ENCODE data around the gene UBE4B.
A peak's percentile ranks its signal among the peaks of the same experiment; 100 is the strongest.

The UBE4B gene

DNA sequence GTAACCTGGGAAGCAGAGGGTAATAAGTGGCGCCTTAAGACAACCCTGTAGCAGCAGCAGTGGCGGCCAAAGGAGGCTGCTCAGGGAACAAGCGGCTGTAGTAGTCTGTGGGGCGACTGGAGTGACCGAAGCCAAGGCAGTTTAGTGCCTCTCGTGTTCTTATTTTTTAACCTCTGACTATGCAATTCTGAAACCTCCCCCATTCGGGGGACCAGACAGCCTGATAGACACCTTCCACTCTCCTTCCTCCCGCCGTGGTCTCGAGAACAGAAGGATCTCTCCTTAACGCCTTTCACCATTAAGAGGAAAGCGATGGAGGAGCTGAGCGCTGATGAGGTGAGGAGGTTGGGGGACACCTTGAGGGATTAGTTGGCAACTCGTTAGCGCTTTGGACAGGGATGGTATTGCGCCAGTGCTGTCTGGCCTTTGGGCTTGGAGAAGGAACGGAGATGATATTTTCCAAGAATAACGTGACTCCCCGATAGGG lies 644 bp downstream of the UBE4B start:
- DNase-seq (ENCODE audit: low read depth in 1 of 2, low spot score in 1 of 2): peak in 1 of 2 donors; percentile 4

DNA sequence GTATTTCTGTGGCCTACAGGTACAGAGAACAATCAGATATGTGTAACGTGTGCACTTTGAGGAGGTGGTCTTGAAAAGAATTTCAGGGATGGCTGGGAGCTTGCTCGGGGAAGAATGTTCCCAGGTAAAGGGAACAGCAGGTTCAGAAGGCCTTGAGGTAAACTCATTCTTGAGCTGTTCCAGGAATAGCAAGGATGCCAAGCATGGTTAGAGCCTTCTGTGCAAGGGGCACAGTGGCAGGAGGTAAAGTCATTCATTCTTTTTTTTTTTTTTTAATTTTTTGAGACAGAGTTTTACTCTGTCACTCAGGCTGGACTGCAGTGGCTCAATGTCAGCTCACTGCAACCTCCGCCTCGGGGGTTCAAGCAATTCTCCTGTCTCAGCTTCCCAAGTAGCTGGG lies 10.0 kb downstream of the UBE4B start:
- no peak for DNase-seq (ENCODE audit: low read depth in 1 of 2, low spot score in 1 of 2)

DNA sequence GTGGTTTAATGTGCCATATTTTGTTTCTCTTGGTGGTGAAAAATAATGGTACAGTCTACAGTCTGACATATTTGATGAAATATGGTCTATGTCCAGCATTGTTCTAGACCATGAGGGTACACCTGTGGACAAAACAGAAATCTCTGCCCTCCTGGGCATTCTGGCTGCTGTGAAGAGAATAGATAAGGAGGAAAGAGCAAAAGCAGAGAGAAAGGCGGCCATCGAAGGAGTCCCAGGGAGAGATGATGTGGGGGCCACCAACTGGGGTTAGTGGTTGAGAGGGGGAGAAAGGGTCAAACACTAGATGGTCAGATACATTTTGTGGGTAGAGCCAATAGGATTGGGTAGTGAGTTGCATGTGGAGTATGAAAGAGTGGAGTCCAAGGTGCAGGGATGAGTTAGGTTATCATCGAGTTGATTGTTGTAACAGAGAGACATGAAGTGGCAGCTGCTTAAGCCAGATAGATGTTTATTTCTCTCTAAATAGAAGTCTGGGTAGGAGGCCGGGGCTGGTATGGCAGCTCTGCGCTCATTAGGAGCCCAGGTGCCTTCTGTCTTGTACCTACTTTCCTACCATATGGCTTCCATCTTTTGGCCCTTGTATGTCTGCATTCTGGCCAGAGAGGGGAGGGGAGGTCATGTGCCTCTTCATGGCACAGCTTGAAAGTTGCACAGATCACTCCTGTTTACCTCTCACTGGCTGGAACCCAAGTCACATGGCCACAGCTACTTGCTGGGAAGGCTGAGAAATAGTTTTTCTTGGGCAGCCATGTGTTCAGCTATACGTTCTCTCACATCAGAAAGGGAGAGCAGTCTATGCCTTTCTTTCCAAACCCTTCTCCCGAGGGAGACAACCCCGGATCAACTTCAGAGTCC lies 13.0 kb downstream of the UBE4B start:
- DNase-seq (ENCODE audit: low read depth in 1 of 2, low spot score in 1 of 2): no peak

DNA sequence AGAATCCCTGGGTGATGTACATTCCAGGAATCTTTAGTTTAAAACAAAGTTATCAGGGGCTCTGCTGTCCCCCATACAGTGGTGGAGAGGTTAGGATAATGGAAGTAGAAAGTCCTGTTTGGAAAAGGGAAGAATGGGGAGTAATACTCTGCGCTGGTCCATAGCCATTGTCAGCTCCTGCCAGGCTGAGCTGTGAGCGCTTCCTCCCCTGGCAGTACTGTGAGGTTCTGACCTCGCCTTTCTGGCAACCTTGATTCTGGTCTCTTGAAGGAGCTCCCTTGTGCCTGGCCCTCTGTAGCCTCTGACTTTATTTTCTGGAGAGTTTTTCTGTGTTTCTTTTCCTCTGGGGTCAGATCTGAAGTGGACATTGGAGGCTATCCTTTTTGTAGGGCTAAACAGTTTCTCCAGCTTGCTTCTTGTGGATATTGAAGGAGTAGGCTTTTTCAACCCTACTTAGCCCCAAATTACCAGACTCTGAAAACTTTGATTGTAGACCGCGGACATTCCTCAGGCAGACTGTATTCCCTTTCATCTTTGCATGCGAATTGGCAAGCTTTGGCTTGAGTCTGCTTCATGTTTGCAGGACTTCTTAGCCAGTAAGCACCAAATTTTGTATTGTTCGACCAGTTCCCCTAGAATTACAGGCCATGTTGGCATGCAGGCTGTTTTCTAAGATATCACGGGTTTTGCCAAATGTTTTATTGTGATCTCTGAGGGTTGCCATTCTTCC lies 13.8 kb downstream of the UBE4B start:
- no peak for DNase-seq (ENCODE audit: low read depth in 1 of 2, low spot score in 1 of 2)

DNA sequence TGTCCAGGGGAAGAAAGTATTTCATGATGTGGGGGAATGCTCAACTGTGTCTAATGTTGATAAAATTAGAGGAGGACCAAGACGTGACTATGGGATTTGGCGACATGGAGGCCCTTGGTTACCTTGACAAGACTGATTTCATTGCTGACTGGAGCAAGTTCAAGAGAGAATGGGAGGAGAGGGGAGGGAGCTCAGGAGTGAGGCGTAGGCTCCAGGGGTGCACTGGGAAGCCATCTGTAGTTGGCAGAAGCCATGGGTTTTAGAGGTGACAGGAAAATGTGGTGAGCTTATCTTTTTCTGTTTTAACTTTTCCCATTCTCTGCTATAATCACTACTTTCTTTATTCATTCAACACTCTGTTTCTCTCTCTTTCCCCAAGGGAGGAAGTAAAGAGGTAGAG lies 15.8 kb downstream of the UBE4B start:
- DNase-seq (ENCODE audit: low read depth in 1 of 2, low spot score in 1 of 2): no peak

DNA sequence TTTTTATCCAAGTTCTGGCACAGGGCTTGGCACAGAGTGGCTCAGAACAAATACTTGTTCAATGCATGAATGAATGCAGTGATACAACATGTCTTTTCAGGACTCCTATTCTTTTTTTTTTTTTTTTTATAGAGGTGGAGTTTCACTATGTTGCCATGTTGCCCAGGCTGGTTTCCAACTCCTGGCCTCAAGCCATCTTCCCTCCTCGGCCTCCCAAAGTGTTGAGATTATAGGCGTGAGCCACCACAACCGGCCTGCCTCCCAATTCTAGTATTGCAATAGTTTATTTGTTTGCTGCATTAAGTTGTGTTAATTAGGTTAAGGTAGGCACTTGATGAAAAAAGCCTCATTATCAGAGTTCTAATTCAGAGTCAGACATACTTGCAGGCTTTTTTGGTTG lies 17.9 kb downstream of the UBE4B start:
- DNase-seq (ENCODE audit: low read depth in 1 of 2, low spot score in 1 of 2): no peak

DNA sequence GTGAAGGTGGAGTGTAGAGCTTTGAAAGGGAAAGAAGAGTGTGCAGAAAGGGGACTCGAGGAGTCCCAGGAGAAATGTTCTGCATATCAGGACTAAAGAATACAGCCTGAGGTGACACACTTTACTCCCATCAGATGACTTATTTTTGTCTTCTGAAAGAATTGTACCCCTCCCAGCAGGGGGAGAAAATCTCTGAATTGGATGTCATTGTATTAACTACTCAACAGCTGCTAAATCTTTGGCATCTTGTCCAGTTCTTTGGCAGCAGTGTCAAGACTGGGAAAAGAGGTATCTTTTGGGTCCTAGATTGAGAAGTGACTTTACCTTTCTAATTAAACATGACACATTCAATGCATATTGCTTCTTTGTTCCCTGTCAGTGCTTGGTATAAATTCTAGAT lies 18.9 kb downstream of the UBE4B start:
- no peak for DNase-seq (ENCODE audit: low read depth in 1 of 2, low spot score in 1 of 2)

DNA sequence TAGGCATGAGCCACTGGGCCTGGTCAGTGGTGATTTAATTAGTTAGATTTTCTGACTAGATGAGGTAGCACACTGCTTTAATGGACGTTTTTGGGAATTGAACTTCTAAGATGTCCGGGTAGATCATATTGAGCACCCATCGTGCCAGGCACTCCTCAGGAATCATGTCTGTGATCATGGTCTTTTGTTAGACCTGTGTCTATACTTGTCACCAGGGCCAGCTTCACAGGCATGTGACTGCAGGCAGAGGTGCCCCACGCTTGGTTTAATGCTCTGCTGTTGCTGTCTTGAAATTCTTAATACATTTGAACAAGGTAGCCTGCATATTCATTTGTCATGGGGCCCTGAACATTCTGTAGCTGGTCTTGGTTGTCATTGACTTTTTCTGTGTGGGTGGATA lies 19.6 kb downstream of the UBE4B start:
- DNase-seq (ENCODE audit: low read depth in 1 of 2, low spot score in 1 of 2): no peak

DNA sequence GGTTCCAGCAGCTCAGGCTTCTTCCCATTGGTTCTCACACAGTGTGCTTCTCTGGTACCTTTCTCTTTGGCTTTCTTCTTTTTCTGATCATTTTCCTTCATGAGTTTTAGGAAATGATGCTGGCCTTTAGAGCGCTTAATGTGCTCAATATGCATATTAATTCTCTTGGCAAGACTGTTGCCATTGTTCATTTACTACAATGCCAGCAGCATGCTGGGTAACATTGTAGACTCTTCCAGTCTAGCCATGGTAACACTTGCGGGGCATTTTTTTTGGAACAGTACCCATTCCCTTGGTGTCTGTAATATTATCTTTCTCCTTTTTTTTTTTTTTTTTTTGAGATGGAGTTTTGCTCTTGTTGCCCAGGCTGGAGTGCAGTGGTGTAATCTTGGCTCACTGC lies 21.7 kb downstream of the UBE4B start:
- DNase-seq (ENCODE audit: low read depth in 1 of 2, low spot score in 1 of 2): no peak

DNA sequence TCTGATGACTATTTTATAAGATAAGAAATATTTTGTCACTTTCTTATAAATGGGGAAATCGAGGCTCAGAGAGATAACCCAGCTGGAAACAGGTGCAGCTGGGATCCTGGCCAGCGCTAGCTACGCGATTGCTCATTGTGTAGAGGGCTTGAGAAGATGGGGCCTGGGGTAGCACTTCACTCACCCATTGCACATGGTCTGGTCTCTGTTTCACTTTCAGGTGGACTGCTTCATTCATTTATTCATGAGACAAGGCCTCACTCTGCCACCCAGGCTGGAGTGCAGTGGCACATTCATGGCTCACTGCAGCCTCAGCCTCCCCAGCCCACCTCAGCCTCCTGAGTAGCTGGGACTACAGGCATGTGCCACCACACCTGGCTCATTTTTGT lies 23.8 kb downstream of the UBE4B start:
- DNase-seq (ENCODE audit: low read depth in 1 of 2, low spot score in 1 of 2): no peak

DNA sequence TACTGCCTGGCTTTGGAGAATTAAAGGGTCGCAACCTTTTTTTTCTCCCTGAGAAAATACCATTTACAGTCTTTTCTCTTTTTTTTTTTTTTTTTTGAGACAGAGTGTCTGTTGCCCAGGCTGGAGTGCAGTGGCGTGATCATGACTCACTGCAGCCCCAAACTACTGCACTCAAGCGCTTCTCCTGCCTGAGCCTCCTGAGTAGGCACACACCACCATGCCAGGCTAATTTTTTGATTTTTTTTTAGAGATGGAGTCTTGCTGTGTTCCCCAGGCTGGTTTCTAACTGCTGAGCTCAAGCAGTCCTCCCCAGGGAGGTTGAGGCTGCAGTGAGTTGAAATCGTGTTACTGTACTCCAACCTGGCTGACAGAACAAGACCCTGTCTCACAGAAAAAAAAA lies 24.6 kb downstream of the UBE4B start:
- no peak for DNase-seq (ENCODE audit: low read depth in 1 of 2, low spot score in 1 of 2)

DNA sequence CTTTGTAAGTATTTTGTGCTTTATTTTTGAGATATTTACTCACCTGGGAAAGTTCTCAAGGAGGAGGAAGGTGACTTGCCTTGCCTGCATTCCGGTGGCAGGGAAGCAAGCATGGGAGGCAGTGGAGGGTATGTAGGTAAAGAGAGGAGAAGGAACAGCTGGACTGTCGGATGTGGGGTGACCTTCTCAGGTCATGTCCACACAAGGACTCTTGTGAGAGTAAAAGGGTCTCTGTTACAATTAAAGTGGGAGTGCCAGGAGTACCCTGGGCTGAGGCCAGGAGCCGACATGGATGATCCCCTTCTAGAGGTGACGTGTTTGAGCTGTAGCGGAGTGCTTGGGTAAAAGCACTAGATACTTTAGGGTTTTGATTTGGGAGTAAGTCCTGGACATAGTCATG lies 25.0 kb downstream of the UBE4B start:
- DNase-seq (ENCODE audit: low read depth in 1 of 2, low spot score in 1 of 2): no peak

DNA sequence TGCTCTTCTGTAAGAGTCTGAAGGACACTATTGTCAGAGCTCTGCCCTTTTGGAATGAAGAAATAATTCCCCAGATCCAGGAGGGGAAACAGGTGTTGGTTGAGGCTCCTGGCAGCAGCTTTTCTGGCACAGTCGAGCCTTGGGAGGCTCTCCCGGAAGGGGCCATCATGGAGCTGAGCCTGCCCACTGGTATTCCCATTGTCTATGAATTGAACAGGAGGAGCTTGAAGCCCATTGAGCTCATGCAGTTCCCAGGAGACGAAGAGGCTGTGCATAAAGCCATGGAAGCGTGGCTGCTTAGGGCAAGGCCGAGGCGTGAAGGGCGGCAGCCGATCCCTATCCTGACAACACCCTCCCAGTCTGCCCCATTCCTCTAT lies 26.6 kb downstream of the UBE4B start:
- DNase-seq (ENCODE audit: low read depth in 1 of 2, low spot score in 1 of 2): no peak

DNA sequence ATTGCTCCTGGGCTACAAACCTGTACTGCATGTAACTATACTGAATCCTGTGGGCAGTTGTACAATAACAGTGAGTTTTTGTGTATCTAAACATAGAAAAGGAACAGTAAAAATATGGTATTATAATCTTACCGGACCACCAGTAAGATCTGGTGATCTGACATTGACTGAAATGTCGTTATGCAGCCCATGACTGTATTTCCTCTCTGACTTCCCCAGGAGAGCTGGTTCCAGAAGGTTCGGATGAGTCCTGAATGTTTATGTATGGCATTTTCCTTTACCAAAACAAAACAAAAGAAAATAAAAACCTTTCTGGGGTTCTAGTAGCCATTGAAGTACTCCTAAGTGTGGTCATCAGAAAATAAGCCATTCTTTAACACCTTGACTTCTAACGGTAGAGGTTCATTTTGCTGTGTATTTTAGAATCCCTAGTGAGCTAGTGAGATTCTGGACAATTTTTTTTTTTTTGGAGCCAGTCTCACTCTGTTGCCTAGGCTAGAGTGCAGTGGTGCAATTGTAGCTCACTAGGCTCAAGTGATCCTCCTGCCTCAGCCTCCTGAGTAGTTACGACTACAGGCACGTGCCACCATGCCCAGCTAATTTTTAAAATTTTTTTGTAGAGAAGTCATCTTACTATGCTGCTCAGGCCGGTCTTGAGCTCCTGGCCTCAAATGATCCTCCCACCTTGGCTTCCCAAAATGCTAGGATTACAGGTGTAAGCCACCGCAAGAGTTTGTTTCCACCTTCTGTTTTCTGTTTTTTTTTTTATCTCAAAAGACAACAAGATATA lies 27.7 kb downstream of the UBE4B start:
- DNase-seq (ENCODE audit: low read depth in 1 of 2, low spot score in 1 of 2): no peak

DNA sequence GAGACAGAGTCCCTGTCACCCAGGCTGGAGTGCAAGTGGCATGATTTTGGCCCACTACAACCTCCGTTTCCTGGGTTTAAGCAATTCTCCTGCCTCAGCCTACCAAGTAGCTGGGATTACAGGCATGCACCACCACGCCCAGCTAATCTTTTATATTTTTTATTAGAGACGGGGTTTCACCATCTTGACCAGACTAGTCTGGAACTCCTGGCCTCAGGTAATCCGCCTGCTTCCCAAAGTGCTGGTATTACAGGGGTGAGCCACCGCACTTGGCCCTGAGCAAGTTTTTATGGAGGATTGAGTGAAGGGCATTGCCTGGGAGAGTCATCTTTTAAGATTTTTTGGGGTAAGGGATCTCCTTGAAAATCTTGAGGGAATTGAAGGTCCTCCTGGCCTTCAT lies 28.5 kb downstream of the UBE4B start:
- no peak for DNase-seq (ENCODE audit: low read depth in 1 of 2, low spot score in 1 of 2)

DNA sequence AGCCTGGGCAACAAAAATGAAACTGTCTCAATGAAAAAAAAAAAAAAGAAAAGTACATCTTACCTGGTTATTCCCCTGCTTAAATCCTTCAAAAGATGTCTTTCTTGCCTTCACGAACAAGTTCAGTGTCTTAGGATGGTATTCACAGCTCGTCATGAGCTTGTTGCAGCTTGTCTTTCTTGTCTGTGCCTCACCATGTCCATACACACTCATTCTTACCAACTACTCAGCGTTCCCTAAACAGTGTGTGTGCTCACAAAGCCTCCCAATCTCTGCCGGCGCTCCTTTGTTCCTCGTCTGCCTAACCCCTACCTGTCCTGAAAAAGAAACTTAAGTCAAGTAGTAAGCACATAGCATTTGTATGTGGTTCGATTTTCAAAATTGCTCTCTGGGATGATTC lies 31.1 kb downstream of the UBE4B start:
- DNase-seq (ENCODE audit: low read depth in 1 of 2, low spot score in 1 of 2): no peak

DNA sequence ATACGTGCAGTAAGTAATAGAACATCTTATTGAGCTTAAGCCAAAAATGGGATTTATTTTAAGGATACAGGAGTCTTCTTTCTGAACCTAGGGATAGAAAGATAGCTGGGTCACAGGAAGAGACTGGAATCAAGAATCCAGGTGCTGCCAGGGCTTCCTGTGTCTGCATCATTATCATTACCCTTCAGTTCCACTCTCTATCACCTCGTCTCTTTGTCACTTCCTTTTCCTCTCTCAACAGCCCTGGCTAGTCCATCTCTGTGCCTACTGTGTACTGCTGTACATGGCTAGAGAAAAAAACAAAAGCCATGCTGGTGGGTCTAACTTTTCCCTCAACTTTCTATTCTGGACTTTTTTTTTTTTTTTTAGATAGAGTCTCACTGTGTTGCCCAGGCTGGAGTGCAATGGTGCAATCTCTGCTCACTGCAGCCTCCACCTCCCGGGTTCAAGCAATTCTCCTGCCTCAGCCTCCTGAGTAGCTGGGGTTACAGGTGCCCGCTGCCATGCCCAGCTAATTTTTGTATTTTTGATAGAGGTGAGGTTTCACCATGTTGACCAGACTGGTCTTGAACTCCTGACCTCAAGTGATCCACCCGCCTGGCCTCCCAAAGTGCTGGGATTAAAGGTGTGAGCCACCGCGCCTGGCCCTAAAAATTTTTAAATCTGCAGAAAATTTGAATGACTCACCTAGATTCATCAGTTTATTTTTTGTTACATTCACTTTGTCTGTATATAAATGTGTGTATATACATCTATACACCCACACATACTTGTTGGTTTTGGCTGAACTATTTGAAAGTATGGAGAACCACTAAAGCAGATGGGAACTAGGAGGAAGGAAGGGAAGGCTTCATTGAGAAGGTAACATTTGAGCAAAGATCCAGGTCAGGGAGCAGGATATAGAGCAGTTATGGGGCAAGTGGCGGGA lies 31.9 kb downstream of the UBE4B start:
- DNase-seq (ENCODE audit: low read depth in 1 of 2, low spot score in 1 of 2): no peak

DNA sequence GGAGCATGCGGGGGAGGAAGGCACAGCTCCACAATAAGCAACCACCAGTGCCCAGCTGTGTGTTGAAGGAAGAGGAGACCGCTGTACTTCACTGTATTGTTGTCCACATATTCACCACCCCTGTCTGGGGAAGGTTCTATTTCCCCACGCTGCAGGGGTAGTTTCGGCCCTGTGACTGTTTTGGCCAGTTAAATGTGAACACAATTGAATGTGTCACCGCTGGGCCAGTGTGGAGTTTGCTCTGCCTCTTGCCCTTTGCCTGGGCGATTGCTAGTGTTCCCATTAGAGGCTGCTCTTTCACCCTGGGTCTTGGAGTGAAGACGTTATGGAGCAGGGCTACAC lies 32.6 kb downstream of the UBE4B start:
- DNase-seq (ENCODE audit: low read depth in 1 of 2, low spot score in 1 of 2): no peak

DNA sequence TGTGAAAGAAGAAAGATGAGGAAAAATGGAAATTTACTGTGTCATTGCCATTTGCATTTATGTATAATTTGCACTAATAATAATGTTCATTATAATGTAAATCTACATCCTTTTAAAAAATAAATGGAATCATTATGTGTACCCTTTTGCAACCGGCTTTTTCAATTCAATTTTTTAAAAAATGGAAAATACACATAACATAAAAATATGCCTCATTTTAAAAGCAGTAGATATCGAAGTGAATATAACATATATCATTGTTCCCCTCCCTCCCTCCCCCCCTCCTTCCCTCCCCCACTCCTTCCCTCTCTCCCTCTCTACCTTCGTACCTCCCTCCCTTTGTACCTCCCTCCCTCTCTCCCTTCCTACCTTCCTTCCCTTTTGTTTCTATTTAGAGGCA lies 33.0 kb downstream of the UBE4B start:
- DNase-seq (ENCODE audit: low read depth in 1 of 2, low spot score in 1 of 2): no peak

DNA sequence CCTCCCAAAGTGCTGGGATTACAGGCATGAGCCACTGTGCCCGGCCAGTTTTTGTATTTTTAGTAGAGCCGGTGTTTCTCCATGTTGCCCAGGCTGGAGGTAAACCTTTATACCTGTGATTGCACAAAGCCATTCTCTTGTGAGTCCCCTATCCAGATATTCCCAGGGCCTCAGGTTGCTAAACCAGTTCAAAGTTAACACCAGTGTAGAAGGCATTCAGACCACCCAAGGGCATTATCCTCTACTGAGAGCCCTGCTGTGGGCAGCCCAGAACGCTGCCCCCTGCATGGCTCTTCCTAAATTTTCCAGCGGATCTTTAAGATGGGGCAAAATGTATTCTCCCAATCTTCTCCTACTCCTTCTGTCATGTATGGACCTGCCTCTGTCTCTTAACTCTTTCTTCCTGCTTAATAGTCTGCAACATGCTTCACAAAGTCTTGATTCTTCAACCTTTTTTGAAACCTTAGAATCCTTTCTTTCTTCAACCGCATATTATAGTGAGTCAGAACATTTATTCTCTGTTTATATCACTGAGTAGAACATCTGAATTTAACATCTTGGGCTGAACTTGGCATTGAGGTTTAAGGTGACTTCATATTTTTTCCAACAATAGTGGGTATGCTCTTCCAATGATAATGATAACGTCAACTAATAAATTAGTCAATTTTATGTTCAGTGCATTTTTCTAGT lies 36.0 kb downstream of the UBE4B start:
- DNase-seq (ENCODE audit: low read depth in 1 of 2, low spot score in 1 of 2): no peak
